GM23338 (cell line): Measurements from ENCODE around the gene MAPKBP1. TPM values are rescaled to one million over a fixed set of nuclear protein-coding genes. Genes with fewer than 3 reads are reported as not detected.

ENCODE experiments used
- ATAC-seq: fragments of 200-7000 bp; cut with Tn5 transposase; 3 replicates; pipeline ENCODE4 v1.9.1; 2020
- DNase-seq: peaks from one replicate; pipeline ENCODE4 v3.0.0-alpha.2; 2015; ENCODE audit warnings: low spot score
- H2AFZ ChIP-seq: fragments of 200-600 bp; sonication (generic); 2 replicates; pipeline ENCODE4 v1.8.0; 2016; ENCODE audit warnings: antibody characterized with exemption, mild to moderate bottlenecking, moderate library complexity
- H3F3A ChIP-seq: fragments of 200-600 bp; sonication (generic); replicated peaks from 2 replicates; pipeline ENCODE4 v1.8.0; 2017; ENCODE audit warnings: antibody characterized with exemption, mixed run types, low read depth
- H3K27ac ChIP-seq: fragments of 200-600 bp; sonication (generic); 2 replicates; pipeline ENCODE4 v1.6.1; 2016; ENCODE audit warnings: low read depth
- H3K27me3 ChIP-seq: fragments of 200-600 bp; sonication (generic); 2 replicates; pipeline ENCODE4 v1.8.0; 2016; ENCODE audit warnings: mild to moderate bottlenecking, mixed run types, moderate library complexity; ENCODE audit not compliant: insufficient read depth
- H3K36me3 ChIP-seq: fragments of 200-600 bp; sonication (generic); 2 replicates; pipeline ENCODE4 v1.8.0; 2016; ENCODE audit warnings: mild to moderate bottlenecking; ENCODE audit not compliant: insufficient read depth
- H3K4me1 ChIP-seq: fragments of 200-600 bp; sonication (generic); 2 replicates; pipeline ENCODE4 v1.8.0; 2016; ENCODE audit warnings: mild to moderate bottlenecking, moderate library complexity; ENCODE audit not compliant: insufficient read depth
- H3K4me2 ChIP-seq: fragments of 200-600 bp; sonication (generic); 2 replicates; pipeline ENCODE4 v1.7.1; 2017; ENCODE audit warnings: mixed run types
- H3K4me3 ChIP-seq: fragments of 200-600 bp; sonication (generic); 2 replicates; pipeline ENCODE4 v1.6.1; 2016; ENCODE audit warnings: mixed run types
- H3K79me2 ChIP-seq: fragments of 200-600 bp; sonication (generic); replicated peaks from 2 replicates; pipeline ENCODE4 v1.8.0; 2017; ENCODE audit warnings: mild to moderate bottlenecking; ENCODE audit not compliant: insufficient read depth
- H3K9me2 ChIP-seq: fragments of 200-600 bp; sonication (generic); 2 replicates; pipeline ENCODE4 v1.8.0; 2017; ENCODE audit not compliant: insufficient read depth
- H4K20me1 ChIP-seq: fragments of 200-600 bp; sonication (generic); replicated peaks from 2 replicates; pipeline ENCODE4 v1.8.0; 2017; ENCODE audit warnings: mild to moderate bottlenecking; ENCODE audit not compliant: insufficient read depth
- H3K27ac Mint-ChIP-seq: 2 replicates; pipeline ENCODE4 v1.8.0; 2020; ENCODE audit warnings: inconsistent platforms, mild to moderate bottlenecking, moderate library complexity, mixed read lengths
- H3K27me3 Mint-ChIP-seq: 3 replicates; pipeline ENCODE4 v1.8.0; 2022; ENCODE audit warnings: low read depth, mild to moderate bottlenecking, moderate library complexity, mixed read lengths, inconsistent platforms; ENCODE audit not compliant: insufficient read depth, poor library complexity
- H3K36me3 Mint-ChIP-seq: 3 replicates; pipeline ENCODE4 v1.8.0; 2021; ENCODE audit warnings: low read depth, mild to moderate bottlenecking, inconsistent platforms, moderate library complexity, mixed read lengths
- H3K4me1 Mint-ChIP-seq: 3 replicates; pipeline ENCODE4 v1.8.0; 2020; ENCODE audit warnings: mild to moderate bottlenecking, inconsistent platforms, mixed read lengths
- H3K4me3 Mint-ChIP-seq: 3 replicates; pipeline ENCODE4 v1.8.0; 2021; ENCODE audit warnings: moderate library complexity, mild to moderate bottlenecking, inconsistent platforms, mixed read lengths
- H3K9me3 Mint-ChIP-seq: 3 replicates; pipeline ENCODE4 v1.8.0; 2020; ENCODE audit warnings: moderate library complexity, mild to moderate bottlenecking, inconsistent platforms, mixed read lengths
- CREB1 ChIP-seq: fragments of 250-450 bp; sonication (Bioruptor Pico); IDR thresholded peaks from 2 replicates; pipeline ENCODE4 v1.5.0; 2020; ENCODE audit warnings: low read depth, mild to moderate bottlenecking, moderate library complexity
- EZH2 ChIP-seq: fragments of 200-600 bp; sonication (generic); IDR thresholded peaks from one replicate; pipeline ENCODE4 v1.8.0; 2017; ENCODE audit warnings: antibody characterized with exemption, mild to moderate bottlenecking, low read depth; ENCODE audit not compliant: unreplicated experiment
- EZH2phosphoT487 ChIP-seq: fragments of 200-600 bp; sonication (generic); IDR thresholded peaks from one replicate; pipeline ENCODE4 v1.8.1; 2018; ENCODE audit warnings: antibody characterized with exemption; ENCODE audit not compliant: unreplicated experiment
- JUNB ChIP-seq: IDR thresholded peaks from one replicate; pipeline ENCODE4 v1.6.1; 2016; ENCODE audit warnings: antibody characterized with exemption; ENCODE audit not compliant: unreplicated experiment
- NANOG ChIP-seq: IDR thresholded peaks from 2 replicates; pipeline ENCODE4 v1.6.1; 2016; ENCODE audit warnings: antibody characterized with exemption, borderline replicate concordance
- POLR2AphosphoS5 ChIP-seq: IDR thresholded peaks from 2 replicates; pipeline ENCODE4 v1.6.1; 2016; ENCODE audit warnings: antibody characterized with exemption, low read depth
- STAT1 ChIP-seq: IDR thresholded peaks from one replicate; pipeline ENCODE4 v1.6.1; 2016; ENCODE audit warnings: antibody characterized with exemption; ENCODE audit not compliant: unreplicated experiment
- ZNF114 ChIP-seq: fragments of 250-450 bp; sonication (Bioruptor Pico); IDR thresholded peaks from 2 replicates; pipeline ENCODE4 v1.5.0; 2020; ENCODE audit warnings: mild to moderate bottlenecking, moderate library complexity
- ZNF331 ChIP-seq: fragments of 250-450 bp; sonication (Bioruptor Pico); IDR thresholded peaks from 2 replicates; pipeline ENCODE4 v1.5.0; 2020; ENCODE audit warnings: low read depth, mild to moderate bottlenecking, moderate library complexity
- polyA plus RNA-seq: library from polyadenylated mRNA; unstranded; fragments of >200 nt; fragmentation: Nextera tagmentation; extraction: Ambion mirVana; gene quantifications from 2 replicates; pipeline ENCODE4 v1.2.1, GENCODE V29; 2016
- total RNA-seq: library from RNA; depleted of rRNA; stranded (reverse); fragments of >200 nt; shearing (Covaris generic); gene quantifications from 2 replicates; pipeline ENCODE4 v1.2.3, GENCODE V29; 2014
- TF ChIP-seq, protein P1 (sequence below): fragments of 250-450 bp; sonication (Bioruptor Pico); IDR thresholded peaks from 2 replicates; pipeline ENCODE4 v1.5.0; 2020; ENCODE audit warnings: mild to moderate bottlenecking, moderate library complexity
- TF ChIP-seq, protein P2 (sequence below), 2 experiments: fragments of 200-600 bp in 1 of 2; sonication (generic) in 1 of 2; conservative IDR thresholded peaks; 2 replicates each; pipeline versions ENCODE4 v1.5.1 to v1.6.1; 2016 to 2017; ENCODE audit warnings: antibody characterized with exemption in 2 of 2, low read depth in 2 of 2, mild to moderate bottlenecking in 2 of 2, moderate library complexity in 1 of 2
- TF ChIP-seq, protein P3 (sequence below): IDR thresholded peaks from one replicate; pipeline ENCODE4 v1.6.1; 2018; ENCODE audit warnings: antibody characterized with exemption; ENCODE audit not compliant: unreplicated experiment
- TF ChIP-seq, protein P4 (sequence below): IDR thresholded peaks from 2 replicates; pipeline ENCODE4 v1.6.1; 2016; ENCODE audit warnings: antibody characterized with exemption

The MAPKBP1 gene
- total and polyA plus RNA-seq, 2 experiments from 2014 or later, result 1.9 to 8.9 TPM

DNA sequence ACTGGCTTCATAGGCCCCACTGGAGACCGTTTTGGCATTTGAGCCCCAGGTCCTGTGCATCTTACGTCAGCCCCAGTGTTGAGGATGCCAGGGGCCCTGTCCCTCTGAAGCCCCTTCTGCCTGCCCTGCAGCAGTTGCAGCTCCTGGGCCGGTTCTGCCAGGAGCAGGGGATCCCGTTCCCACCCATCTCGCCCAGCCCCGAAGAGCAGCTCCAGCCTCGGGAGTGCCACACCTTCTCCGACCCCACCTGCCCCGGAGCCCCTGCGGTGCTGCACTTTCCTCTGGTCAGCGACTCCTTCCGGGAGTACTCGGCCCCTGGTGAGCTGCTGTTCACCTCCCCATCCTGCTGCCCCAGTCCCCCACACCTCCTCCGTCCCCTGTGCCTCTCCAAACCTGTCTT, 72.9 kb downstream of the MAPKBP1 start:
- Histone ChIP-seq H3K4me3 (no peak overlapping the region), H2AFZ (no peak overlapping the region), H3K79me2 (no peaks in the 10 kb centered on the region), H3K27me3 (no peaks in the 10 kb centered on the region), H4K20me1 (no peaks in the 10 kb centered on the region), H3K27ac (no peak overlapping the region), H3K9me2 (no peaks in the 10 kb centered on the region), H3K36me3 (no peaks in the 10 kb centered on the region), H3F3A (no peaks in the 10 kb centered on the region), H3K4me2 (no peak overlapping the region), H3K4me1 (no peaks in the 10 kb centered on the region)
- Mint-ChIP-seq H3K27ac (no peak overlapping the region), H3K4me3 (no peak overlapping the region), H3K27me3 (peaks cover 7% of the 10 kb centered on the region), H3K36me3 (no peaks in the 10 kb centered on the region; the same call in 1 of the 3 replicates), H3K4me1 (no peaks in the 10 kb centered on the region), H3K9me3 (no peaks in the 10 kb centered on the region; the same call in 2 of the 3 replicates)
- ATAC-seq, result no peak
- DNase-seq, result no peak
- no peak for TF ChIP-seq ZNF114 (CRISPR knock-in tag)
- TF ChIP-seq NANOG, result no peak
- TF ChIP-seq, protein P1, sequence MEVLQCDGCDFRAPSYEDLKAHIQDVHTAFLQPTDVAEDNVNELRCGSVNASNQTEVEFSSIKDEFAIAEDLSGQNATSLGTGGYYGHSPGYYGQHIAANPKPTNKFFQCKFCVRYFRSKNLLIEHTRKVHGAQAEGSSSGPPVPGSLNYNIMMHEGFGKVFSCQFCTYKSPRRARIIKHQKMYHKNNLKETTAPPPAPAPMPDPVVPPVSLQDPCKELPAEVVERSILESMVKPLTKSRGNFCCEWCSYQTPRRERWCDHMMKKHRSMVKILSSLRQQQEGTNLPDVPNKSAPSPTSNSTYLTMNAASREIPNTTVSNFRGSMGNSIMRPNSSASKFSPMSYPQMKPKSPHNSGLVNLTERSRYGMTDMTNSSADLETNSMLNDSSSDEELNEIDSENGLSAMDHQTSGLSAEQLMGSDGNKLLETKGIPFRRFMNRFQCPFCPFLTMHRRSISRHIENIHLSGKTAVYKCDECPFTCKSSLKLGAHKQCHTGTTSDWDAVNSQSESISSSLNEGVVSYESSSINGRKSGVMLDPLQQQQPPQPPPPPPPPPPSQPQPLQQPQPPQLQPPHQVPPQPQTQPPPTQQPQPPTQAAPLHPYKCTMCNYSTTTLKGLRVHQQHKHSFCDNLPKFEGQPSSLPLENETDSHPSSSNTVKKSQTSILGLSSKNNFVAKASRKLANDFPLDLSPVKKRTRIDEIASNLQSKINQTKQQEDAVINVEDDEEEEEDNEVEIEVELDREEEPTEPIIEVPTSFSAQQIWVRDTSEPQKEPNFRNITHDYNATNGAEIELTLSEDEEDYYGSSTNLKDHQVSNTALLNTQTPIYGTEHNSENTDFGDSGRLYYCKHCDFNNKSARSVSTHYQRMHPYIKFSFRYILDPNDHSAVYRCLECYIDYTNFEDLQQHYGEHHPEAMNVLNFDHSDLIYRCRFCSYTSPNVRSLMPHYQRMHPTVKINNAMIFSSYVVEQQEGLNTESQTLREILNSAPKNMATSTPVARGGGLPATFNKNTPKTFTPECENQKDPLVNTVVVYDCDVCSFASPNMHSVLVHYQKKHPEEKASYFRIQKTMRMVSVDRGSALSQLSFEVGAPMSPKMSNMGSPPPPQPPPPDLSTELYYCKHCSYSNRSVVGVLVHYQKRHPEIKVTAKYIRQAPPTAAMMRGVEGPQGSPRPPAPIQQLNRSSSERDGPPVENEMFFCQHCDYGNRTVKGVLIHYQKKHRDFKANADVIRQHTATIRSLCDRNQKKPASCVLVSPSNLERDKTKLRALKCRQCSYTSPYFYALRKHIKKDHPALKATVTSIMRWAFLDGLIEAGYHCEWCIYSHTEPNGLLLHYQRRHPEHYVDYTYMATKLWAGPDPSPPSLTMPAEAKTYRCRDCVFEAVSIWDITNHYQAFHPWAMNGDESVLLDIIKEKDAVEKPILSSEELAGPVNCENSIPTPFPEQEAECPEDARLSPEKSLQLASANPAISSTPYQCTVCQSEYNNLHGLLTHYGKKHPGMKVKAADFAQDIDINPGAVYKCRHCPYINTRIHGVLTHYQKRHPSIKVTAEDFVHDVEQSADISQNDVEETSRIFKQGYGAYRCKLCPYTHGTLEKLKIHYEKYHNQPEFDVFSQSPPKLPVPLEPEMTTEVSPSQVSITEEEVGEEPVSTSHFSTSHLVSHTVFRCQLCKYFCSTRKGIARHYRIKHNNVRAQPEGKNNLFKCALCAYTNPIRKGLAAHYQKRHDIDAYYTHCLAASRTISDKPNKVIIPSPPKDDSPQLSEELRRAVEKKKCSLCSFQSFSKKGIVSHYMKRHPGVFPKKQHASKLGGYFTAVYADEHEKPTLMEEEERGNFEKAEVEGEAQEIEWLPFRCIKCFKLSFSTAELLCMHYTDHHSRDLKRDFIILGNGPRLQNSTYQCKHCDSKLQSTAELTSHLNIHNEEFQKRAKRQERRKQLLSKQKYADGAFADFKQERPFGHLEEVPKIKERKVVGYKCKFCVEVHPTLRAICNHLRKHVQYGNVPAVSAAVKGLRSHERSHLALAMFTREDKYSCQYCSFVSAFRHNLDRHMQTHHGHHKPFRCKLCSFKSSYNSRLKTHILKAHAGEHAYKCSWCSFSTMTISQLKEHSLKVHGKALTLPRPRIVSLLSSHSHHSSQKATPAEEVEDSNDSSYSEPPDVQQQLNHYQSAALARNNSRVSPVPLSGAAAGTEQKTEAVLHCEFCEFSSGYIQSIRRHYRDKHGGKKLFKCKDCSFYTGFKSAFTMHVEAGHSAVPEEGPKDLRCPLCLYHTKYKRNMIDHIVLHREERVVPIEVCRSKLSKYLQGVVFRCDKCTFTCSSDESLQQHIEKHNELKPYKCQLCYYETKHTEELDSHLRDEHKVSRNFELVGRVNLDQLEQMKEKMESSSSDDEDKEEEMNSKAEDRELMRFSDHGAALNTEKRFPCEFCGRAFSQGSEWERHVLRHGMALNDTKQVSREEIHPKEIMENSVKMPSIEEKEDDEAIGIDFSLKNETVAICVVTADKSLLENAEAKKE (CRISPR knock-in tag), result no peak
- no peak for TF ChIP-seq EZH2phosphoT487
- TF ChIP-seq, protein P2, sequence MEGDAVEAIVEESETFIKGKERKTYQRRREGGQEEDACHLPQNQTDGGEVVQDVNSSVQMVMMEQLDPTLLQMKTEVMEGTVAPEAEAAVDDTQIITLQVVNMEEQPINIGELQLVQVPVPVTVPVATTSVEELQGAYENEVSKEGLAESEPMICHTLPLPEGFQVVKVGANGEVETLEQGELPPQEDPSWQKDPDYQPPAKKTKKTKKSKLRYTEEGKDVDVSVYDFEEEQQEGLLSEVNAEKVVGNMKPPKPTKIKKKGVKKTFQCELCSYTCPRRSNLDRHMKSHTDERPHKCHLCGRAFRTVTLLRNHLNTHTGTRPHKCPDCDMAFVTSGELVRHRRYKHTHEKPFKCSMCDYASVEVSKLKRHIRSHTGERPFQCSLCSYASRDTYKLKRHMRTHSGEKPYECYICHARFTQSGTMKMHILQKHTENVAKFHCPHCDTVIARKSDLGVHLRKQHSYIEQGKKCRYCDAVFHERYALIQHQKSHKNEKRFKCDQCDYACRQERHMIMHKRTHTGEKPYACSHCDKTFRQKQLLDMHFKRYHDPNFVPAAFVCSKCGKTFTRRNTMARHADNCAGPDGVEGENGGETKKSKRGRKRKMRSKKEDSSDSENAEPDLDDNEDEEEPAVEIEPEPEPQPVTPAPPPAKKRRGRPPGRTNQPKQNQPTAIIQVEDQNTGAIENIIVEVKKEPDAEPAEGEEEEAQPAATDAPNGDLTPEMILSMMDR (conservative IDR thresholded peaks at IDR 0.05; ENCODE audit: low read depth in 2 of 2), result no peak
- TF ChIP-seq, protein P3, sequence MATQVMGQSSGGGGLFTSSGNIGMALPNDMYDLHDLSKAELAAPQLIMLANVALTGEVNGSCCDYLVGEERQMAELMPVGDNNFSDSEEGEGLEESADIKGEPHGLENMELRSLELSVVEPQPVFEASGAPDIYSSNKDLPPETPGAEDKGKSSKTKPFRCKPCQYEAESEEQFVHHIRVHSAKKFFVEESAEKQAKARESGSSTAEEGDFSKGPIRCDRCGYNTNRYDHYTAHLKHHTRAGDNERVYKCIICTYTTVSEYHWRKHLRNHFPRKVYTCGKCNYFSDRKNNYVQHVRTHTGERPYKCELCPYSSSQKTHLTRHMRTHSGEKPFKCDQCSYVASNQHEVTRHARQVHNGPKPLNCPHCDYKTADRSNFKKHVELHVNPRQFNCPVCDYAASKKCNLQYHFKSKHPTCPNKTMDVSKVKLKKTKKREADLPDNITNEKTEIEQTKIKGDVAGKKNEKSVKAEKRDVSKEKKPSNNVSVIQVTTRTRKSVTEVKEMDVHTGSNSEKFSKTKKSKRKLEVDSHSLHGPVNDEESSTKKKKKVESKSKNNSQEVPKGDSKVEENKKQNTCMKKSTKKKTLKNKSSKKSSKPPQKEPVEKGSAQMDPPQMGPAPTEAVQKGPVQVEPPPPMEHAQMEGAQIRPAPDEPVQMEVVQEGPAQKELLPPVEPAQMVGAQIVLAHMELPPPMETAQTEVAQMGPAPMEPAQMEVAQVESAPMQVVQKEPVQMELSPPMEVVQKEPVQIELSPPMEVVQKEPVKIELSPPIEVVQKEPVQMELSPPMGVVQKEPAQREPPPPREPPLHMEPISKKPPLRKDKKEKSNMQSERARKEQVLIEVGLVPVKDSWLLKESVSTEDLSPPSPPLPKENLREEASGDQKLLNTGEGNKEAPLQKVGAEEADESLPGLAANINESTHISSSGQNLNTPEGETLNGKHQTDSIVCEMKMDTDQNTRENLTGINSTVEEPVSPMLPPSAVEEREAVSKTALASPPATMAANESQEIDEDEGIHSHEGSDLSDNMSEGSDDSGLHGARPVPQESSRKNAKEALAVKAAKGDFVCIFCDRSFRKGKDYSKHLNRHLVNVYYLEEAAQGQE, result no peak
- no peak for TF ChIP-seq ZNF331 (CRISPR knock-in tag)
- no peak for TF ChIP-seq CREB1 (CRISPR knock-in tag)
- no peak for TF ChIP-seq POLR2AphosphoS5
- no peak for TF ChIP-seq STAT1
- TF ChIP-seq EZH2, result no peak
- TF ChIP-seq, protein P4, sequence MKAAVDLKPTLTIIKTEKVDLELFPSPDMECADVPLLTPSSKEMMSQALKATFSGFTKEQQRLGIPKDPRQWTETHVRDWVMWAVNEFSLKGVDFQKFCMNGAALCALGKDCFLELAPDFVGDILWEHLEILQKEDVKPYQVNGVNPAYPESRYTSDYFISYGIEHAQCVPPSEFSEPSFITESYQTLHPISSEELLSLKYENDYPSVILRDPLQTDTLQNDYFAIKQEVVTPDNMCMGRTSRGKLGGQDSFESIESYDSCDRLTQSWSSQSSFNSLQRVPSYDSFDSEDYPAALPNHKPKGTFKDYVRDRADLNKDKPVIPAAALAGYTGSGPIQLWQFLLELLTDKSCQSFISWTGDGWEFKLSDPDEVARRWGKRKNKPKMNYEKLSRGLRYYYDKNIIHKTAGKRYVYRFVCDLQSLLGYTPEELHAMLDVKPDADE, result no peak
- no peak for TF ChIP-seq JUNB
